Gastrocnemius medialis (tissue), 4 donors: ENCODE measurements around the gene ZNF652.

Source experiments
- CTCF ChIP-seq, 5 experiments: fragments of 450-650 bp in 3 of 5; fragments of 200-600 bp in 2 of 5; sonication (generic) in 2 of 5; IDR thresholded peaks in 4 of 5; conservative IDR thresholded peaks in 1 of 5; 1 replicate in 4 of 5; 2 replicates in 1 of 5; pipeline ENCODE4 v1.5.1; 2016 to 2019; ENCODE audit warnings: antibody characterized with exemption in 5 of 5, mild to moderate bottlenecking in 3 of 5, moderate library complexity in 3 of 5
- POLR2A ChIP-seq, 2 donors: fragments of 450-650 bp; IDR thresholded peaks; one replicate each; pipeline ENCODE4 v1.6.1; 2017; ENCODE audit warnings: antibody characterized with exemption in 2 of 2, mild to moderate bottlenecking in 2 of 2, moderate library complexity in 2 of 2

- TF ChIP-seq CTCF (IDR thresholded peaks at IDR 0.05 in 4 of 5, conservative IDR thresholded peaks at IDR 0.05 in 1 of 5) = no peak
- TF ChIP-seq POLR2A (IDR thresholded peaks at IDR 0.05) = no peak
These were observed 117.2 kb downstream of the ZNF652 start for GRCh38 chr17:49244839-49245238.
